ENCODE data around the gene KDM4B.

- TF ChIP-seq, protein P1, sequence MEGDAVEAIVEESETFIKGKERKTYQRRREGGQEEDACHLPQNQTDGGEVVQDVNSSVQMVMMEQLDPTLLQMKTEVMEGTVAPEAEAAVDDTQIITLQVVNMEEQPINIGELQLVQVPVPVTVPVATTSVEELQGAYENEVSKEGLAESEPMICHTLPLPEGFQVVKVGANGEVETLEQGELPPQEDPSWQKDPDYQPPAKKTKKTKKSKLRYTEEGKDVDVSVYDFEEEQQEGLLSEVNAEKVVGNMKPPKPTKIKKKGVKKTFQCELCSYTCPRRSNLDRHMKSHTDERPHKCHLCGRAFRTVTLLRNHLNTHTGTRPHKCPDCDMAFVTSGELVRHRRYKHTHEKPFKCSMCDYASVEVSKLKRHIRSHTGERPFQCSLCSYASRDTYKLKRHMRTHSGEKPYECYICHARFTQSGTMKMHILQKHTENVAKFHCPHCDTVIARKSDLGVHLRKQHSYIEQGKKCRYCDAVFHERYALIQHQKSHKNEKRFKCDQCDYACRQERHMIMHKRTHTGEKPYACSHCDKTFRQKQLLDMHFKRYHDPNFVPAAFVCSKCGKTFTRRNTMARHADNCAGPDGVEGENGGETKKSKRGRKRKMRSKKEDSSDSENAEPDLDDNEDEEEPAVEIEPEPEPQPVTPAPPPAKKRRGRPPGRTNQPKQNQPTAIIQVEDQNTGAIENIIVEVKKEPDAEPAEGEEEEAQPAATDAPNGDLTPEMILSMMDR (IDR thresholded peaks at IDR 0.05) = no peak
- TF ChIP-seq POLR2A (IDR thresholded peaks at IDR 0.05) = no peak
Measured at GRCh38 chr19:5106971-5107370, 138.1 kb downstream of the KDM4B start.
